Mesenteric fat pad (tissue), 1 donor: Measurements from ENCODE around the gene DYNC2I2. TPM values are rescaled to one million over a fixed set of nuclear protein-coding genes. Genes with fewer than 3 reads are reported as not detected.
"Not testable (repeated sequence)": the region's sequence is repeated elsewhere in the genome, so short reads cannot be mapped to it uniquely, and the experiment has no call there.

Source experiments
- DNase-seq: peaks from one replicate; pipeline ENCODE4 v3.0.0-alpha.2; 2020; ENCODE audit warnings: low spot score
- long read RNA-seq: library from polyadenylated mRNA; unstranded; transcript quantifications from one replicate; pipeline ENCODE4 v2.0.0, GENCODE V29; 2020
- total RNA-seq: library from RNA; stranded (reverse); fragmentation: NEBNext Ultra II Directional; extraction: Animal tissue kit (Norgen Biotek cat#: 25700); gene quantifications from one replicate; pipeline ENCODE4 v1.2.1, GENCODE V29; 2021
- donor health status: DM: yes; HTN: yes; CAD: no.

Gene DYNC2I2
- 9.8 TPM for total RNA-seq
- long read RNA-seq, transcript WDR34-201 (9 exons, 1,755 nt) = major isoform, 91 of 112 reads
- long read RNA-seq, partial matches to known transcripts = 8 of 112 reads
- long read RNA-seq, other reads (novel, unspliced or antisense) = 13 of 112 reads

GRCh38 chr9:128656416-128657343 is at the start of gene DYNC2I2:
DYNC2I2 (minus strand) TSS chr9:128656847; CDS start chr9:128656726, 121 bp downstream.
- DNase-seq = peak; percentile 99

- no peak for DNase-seq
These were observed 49.4 kb upstream of the DYNC2I2 start for GRCh38 chr9:128706045-128706444.

- no peak for DNase-seq
These were observed 48.7 kb upstream of the DYNC2I2 start for GRCh38 chr9:128705051-128705965.

DNA sequence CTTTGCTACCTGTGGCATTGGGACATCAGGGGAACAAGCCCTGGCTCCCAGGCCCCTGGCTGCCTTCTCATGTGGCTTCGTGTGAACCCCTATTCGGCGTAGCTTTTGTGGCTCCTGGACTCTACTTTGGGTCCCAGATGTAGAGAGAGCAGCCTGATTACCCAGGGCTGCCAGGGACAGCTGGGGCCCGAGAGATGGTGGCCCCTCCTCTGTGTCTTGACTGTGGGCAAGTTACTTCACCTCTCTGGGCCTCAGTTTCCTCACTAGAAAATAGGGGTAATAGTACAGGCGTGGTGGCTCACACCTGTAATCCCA is 47.7 kb upstream of the DYNC2I2 start:
- DNase-seq = no peak

DNA sequence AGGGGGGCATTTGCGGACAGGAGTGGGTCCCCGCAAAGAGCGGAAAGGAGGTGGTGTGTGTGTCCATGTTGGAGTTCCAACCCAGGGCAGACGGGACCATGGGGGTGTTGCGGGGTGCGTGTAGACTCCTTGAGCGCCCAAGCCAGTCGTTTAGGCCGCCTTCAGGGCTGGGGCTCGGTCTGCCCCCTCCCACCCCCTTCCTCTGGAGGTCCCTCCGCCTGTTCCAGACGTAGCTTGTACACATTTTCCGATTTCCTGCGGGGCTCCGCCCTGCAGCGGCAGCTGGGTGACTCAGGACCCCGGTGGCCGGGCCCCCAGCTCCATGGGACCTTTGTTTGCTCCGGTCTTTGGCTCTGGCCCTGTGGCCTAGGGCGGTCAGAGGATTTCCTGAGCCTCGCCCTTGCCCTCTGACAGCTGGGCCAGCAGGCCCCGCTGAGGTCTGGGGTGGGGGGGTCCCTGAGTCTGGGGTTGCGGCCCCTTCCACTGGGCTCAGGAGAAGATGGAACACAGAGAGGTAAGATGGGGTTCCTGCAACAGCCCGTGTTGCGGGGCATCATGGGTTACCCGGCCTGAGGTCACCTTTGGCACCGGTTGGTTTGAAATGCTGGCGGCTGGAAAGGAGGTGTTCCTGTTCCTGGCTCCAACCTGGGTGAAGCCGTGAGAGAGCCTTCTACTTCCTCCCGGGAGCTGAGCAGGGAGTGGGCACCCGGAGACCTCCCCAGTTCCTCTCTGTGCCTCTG is 47.1 kb upstream of the DYNC2I2 start:
- no peak for DNase-seq

DNA sequence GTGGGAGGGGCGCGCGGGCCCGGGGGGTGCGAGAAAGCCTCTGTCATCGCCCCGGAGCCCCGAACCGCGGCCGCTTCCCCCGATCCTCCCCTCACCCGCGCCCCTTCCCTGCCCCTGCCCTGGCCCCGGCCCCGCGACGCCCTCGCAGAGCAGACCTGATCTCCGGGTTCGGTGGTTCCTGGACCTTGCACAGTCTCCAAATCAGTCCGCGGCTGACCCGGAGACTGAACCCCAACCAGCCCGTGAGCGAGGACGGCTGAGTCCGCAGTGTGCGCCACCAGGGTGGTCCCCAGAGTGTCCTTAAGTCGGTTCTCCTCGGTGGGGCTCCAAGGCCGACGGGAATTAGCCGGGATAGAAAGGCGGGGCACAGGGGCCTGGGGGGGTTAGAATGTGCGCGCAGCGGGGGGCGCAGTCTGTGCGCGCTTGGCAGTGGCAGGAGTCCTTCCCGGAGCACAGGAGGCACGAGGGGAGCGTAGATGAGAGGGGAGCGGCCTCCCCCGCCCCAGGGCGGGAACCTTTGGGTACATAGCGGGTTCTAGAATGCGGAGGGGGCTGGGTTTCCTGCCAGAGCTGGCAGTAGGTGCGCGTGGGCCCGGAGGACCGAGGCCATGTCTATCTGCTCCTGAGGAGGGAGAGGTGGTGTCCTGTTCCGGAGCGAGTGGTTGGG is 46.4 kb upstream of the DYNC2I2 start:
- peak; percentile 89 for DNase-seq

- peak; percentile 97 for DNase-seq
These were observed 45.9 kb upstream of the DYNC2I2 start, which contains the start of gene PKN3 for GRCh38 chr9:128702445-128702948. PKN3 (plus strand) TSS chr9:128702503; CDS start chr9:128702916, 413 bp downstream.

- peak; percentile 47 for DNase-seq
These were observed 44.7 kb upstream of the DYNC2I2 start for GRCh38 chr9:128701227-128701854.

DNA sequence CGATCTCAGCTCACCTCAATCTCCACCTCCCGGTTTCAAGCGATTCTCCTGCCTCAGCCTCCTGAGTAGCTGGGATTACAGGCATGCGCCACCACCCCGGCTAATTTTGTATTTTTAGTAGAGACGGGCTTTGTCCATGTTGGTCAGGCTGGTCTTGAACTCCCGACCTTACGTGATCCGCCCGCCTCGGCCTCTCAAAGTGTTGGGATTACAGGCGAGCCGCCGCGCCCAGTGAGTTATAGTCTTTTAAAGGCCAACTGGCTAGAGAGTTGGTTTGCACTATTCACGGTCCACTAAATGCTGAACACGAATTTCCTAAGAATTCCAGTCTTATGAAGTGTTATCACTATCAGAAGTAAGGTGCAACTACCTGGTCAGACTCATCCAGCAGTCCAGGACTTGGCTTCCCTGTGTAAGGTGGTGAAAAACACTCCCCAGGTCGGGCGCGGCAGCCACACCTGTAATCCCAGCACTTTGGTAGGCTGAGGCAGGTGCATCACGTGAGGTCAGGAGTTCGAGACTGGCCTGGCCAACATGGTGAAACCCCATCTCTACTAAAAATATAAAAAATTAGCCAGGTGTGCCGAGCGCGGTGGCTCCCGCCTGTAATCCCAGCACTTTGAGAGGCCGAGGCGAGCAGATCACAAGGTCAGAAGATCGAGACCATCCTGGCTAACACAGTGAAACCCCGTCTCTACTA is 42.6 kb upstream of the DYNC2I2 start:
- peak; percentile 64 for DNase-seq

DNA sequence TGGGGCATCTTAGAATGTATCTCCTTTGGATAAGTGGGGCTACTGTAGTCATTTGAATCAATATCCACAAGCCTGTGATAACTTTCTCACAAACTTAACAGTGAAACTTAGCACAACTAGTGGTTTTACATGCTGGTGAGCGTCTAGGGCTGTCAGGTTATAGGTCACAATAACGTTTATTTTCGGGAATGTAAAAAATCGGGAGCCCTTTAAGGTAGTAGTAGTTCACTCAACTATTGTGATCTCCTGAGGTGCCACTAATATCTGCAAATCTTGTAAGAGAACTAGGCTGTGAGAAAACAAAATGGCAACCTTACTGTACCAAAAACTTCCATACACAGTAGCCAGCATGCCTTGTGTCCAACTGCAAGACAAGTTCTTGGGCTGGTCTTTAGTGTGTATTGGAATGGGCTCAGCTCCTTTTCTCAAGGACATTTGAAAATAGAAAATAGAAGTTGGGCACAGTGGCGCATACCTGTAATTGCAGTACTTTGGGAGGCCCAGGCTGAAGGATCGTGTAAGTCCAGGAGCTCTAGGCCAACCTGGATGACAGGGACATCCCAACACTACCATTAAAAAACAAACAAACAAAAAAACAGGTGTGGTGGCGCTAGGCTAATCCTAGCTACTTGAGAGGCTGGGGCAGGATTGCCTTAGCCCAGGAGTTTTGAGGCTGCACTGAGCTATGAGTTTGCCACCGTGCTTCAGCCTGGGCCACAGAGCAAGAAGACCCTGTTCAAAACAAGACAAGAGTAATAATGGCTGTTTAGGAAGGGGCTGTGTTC is 40.5 kb upstream of the DYNC2I2 start:
- peak; percentile 41 for DNase-seq

DNA sequence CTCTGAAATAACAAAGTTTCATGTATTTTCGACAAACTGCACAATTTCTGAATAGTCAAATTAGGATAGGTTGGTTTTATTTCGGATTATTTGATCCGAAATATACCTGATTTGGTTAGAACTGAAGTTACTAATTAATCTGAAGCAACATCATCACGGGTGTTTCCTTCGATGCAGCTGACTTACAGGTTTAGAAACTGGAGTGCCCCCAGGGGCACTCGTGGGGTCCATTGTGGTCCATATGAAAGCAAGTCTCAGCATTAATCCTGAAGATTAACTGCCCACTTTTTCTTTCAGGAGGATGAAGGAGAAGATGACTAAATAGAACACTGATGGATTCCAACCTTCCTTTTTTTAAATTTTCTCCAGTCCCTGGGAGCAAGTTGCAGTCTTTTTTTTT is 37.7 kb upstream of the DYNC2I2 start:
- no peak for DNase-seq

DNA sequence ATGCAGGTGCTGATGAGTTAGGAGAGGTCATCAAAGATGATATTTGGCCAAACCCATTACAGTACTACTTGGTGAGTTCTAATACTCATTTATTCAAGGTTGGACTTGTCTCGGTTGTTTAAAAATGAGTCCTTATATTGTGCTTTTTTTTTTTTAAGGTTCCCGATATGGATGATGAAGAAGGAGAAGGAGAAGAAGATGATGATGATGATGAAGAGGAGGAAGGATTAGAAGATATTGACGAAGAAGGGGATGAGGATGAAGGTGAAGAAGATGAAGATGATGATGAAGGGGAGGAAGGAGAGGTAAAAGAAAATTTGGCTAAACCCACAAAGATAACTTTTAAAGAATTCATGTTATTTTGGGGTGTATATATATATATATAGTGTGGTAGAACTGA is 37.1 kb upstream of the DYNC2I2 start:
- not testable (repeated sequence) for DNase-seq

DNA sequence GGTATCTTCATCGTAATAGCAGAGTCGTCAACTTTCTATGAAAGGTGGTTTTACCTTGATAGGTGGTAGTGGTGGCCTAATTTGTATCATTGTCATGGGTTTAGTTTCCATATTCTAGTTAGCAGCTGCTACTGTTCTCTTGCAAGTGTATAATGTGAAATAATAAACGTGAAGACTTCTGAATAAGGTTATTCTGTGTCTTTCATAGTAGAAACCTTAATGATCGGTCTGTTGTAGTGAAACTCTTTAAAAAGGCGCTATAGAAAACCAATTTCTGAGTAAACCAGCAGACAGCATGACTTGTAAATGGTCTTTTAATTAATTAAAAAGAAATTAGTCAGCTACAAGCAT is 34.0 kb upstream of the DYNC2I2 start:
- DNase-seq = no peak

GRCh38 chr9:128689820-128690683 is 33.4 kb upstream of the DYNC2I2 start:
- no peak for DNase-seq

GRCh38 chr9:128689293-128689774 is 32.7 kb upstream of the DYNC2I2 start:
- no peak for DNase-seq

- peak; percentile 97 for DNase-seq
These were observed 32.0 kb upstream of the DYNC2I2 start, which contains the start of gene SET for GRCh38 chr9:128688501-128689292. SET (plus strand) TSS chr9:128689222; CDS start chr9:128689583, 361 bp downstream.
